K562 (cell line): ENCODE results near the gene POMT2.

ENCODE experiments used
- CTCF ChIP-seq, 3 experiments: IDR thresholded peaks in 2 of 3; conservative IDR thresholded peaks in 1 of 3; 2 replicates each; pipeline ENCODE4 v1.5.1; 2011 to 2012; ENCODE audit warnings: low read length in 3 of 3, mild to moderate bottlenecking in 3 of 3, control low read depth in 2 of 3, improper control_type of control experiment in 1 of 3, inconsistent platforms in 1 of 3, low read depth in 1 of 3, mixed read lengths in 1 of 3, moderate library complexity in 1 of 3; ENCODE audit not compliant: insufficient read depth in 2 of 3
- EP300 ChIP-seq: IDR thresholded peaks from 2 replicates; pipeline ENCODE4 v1.6.1; 2012; ENCODE audit warnings: low read length, improper control_type of control experiment
- MYC ChIP-seq, 2 experiments: fragments of 250-450 bp in 1 of 2; sonication (Bioruptor Pico) in 1 of 2; IDR thresholded peaks; 2 replicates each; pipeline versions ENCODE4 v1.5.1 to v1.6.1; 2012 to 2021; ENCODE audit warnings: low read depth in 2 of 2, borderline replicate concordance in 1 of 2, improper control_type of control experiment in 1 of 2, low read length in 1 of 2, mild to moderate bottlenecking in 1 of 2, moderate library complexity in 1 of 2
- POLR2AphosphoS5 ChIP-seq: IDR thresholded peaks from 2 replicates; pipeline ENCODE4 v1.6.1; 2011; ENCODE audit warnings: mild to moderate bottlenecking, low read depth, low read length, moderate library complexity; ENCODE audit not compliant: control insufficient read depth, insufficient read depth
- TF ChIP-seq, protein P1 (sequence below): fragments of 250-450 bp; sonication (Bioruptor Pico); IDR thresholded peaks from 2 replicates; pipeline ENCODE4 v1.5.1; 2021; ENCODE audit warnings: mild to moderate bottlenecking

DNA sequence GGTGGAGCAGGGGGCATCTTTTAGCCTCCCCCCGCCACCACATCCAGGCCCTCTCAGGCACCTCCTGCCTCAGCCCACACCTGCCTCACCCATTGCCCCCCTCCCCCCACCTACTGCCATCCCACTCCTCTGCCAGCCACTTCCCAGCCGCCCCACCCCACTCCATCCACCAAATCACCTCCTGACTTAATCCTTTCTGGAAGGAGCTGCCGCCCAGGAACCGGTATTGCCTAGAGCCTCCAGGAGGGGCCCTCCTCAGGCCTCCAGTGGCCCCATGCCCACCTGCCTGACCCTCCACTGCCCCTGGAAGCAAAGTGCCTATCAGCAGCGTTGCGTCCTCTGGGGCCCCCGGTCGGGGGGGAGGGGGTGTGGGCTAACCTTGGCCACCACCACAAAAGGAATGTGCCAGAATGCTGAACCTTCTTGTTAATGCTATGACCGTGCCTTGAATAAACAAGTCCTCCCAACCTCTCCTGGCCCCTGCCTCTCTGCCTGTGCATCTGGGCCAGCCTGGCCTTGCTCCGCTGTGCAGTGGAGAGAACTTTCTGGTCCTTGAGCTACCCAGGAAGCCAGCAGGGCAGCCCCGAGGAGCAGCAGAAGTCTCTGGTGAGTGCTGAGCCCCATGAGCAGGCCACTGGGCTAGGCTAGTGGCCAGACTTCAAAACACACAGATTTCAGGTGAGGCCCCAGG lies 61.5 kb downstream of the POMT2 start:
- no peak for TF ChIP-seq POLR2AphosphoS5
- TF ChIP-seq EP300, result no peak
- TF ChIP-seq MYC (IDR thresholded peaks at IDR 0.05; ENCODE audit: low read depth, low read length), result no peak
- no peak for TF ChIP-seq MYC (CRISPR knock-in tag; IDR thresholded peaks at IDR 0.05; ENCODE audit: borderline replicate concordance, low read depth)
- TF ChIP-seq CTCF (IDR thresholded peaks at IDR 0.05 in 2 of 3, conservative IDR thresholded peaks at IDR 0.05 in 1 of 3; ENCODE audit: insufficient read depth in 2 of 3, low read depth in 1 of 3, low read length in 3 of 3), result no peak
- TF ChIP-seq, protein P1, sequence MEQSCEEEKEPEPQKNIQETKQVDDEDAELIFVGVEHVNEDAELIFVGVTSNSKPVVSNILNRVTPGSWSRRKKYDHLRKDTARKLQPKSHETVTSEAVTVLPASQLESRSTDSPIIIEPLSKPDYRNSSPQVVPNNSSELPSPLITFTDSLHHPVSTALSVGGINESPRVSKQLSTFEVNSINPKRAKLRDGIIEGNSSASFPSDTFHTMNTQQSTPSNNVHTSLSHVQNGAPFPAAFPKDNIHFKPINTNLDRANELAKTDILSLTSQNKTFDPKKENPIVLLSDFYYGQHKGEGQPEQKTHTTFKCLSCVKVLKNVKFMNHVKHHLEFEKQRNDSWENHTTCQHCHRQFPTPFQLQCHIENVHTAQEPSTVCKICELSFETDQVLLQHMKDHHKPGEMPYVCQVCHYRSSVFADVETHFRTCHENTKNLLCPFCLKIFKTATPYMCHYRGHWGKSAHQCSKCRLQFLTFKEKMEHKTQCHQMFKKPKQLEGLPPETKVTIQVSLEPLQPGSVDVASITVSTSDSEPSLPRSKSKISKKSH (CRISPR knock-in tag), result no peak
